Glutamatergic neuron (in vitro differentiated cells): ENCODE data around the gene VCP. TPM values are rescaled to one million over a fixed set of nuclear protein-coding genes. Genes with fewer than 3 reads are reported as not detected.
"Not testable (repeated sequence)": the region's sequence is repeated elsewhere in the genome, so short reads cannot be mapped to it uniquely, and the experiment has no call there.

ENCODE experiments used
- DNase-seq: peaks from one replicate; pipeline ENCODE4 v3.0.0; 2022
- H3K27ac Mint-ChIP-seq: one replicate; pipeline ENCODE4 v1.8.0; 2020; ENCODE audit warnings: mild to moderate bottlenecking, mixed read lengths, inconsistent platforms; ENCODE audit not compliant: unreplicated experiment
- H3K27me3 Mint-ChIP-seq: one replicate; pipeline ENCODE4 v1.8.0; 2020; ENCODE audit warnings: mild to moderate bottlenecking, moderate library complexity, mixed read lengths, inconsistent platforms; ENCODE audit not compliant: unreplicated experiment
- H3K36me3 Mint-ChIP-seq: one replicate; pipeline ENCODE4 v1.8.0; 2020; ENCODE audit warnings: mild to moderate bottlenecking, mixed read lengths, inconsistent platforms; ENCODE audit not compliant: unreplicated experiment
- H3K4me1 Mint-ChIP-seq: one replicate; pipeline ENCODE4 v1.8.0; 2020; ENCODE audit warnings: mild to moderate bottlenecking, low read depth, mixed read lengths, inconsistent platforms; ENCODE audit not compliant: unreplicated experiment
- H3K4me3 Mint-ChIP-seq: one replicate; pipeline ENCODE4 v1.8.0; 2020; ENCODE audit warnings: mild to moderate bottlenecking, mixed read lengths, inconsistent platforms; ENCODE audit not compliant: unreplicated experiment
- H3K9me3 Mint-ChIP-seq: one replicate; pipeline ENCODE4 v1.8.0; 2020; ENCODE audit warnings: mild to moderate bottlenecking, moderate library complexity, mixed read lengths, inconsistent platforms; ENCODE audit not compliant: unreplicated experiment
- CTCF ChIP-seq: fragments of 200-600 bp; sonication (generic); IDR thresholded peaks from one replicate; pipeline ENCODE4 v1.5.0; 2021; ENCODE audit not compliant: partially characterized antibody, unreplicated experiment
- total RNA-seq: library from RNA; stranded (reverse); fragmentation: NEBNext Ultra II Directional; extraction: Animal tissue kit (Norgen Biotek cat#: 25700); gene quantifications from one replicate; pipeline ENCODE4 v1.2.1, GENCODE V29; 2021; ENCODE audit not compliant: unreplicated experiment

The VCP gene
- total RNA-seq, 1 donor from 2014 or later, result 297 TPM

DNA sequence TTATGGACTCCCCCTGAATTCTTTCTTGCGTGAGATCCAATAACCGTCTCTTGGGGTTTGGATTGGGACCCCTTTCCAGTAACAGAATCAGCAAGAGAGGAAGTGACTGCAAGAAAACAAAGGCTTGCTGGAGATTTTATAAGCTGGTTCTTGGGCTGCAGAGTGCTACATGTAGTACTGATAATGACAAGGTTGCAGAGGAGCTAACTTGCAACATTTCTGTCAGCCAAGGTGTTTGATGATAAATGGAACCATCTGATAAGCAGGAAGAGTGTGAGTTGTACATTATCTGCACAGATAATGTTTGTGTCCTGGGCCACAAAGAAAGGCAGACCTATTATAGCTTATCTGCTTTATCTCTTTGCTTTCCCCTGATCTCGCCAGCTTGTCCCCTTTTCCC, 45.8 kb downstream of the VCP start:
- Mint-ChIP-seq H3K4me3 (no peak overlapping the region), H3K36me3 (peaks cover 33% of the 10 kb centered on the region), H3K27ac (no peak overlapping the region), H3K4me1 (no peaks in the 10 kb centered on the region), H3K9me3 (peaks cover 5% of the 10 kb centered on the region), H3K27me3 (peaks cover 5% of the 10 kb centered on the region)
- DNase-seq, result no peak
- TF ChIP-seq CTCF, result no peak

- H3K27ac Mint-ChIP-seq, DNase-seq, H3K4me1 Mint-ChIP-seq, H3K4me3 Mint-ChIP-seq, H3K27me3 Mint-ChIP-seq, H3K9me3 Mint-ChIP-seq: not testable (repeated sequence)
- H3K36me3 Mint-ChIP-seq, result peaks cover 34% of the 10 kb centered on the region
Measured at GRCh38 chr9:35023443-35023842, 49.0 kb downstream of the VCP start.

- H3K4me3 Mint-ChIP-seq, result no peak overlapping the region
- DNase-seq, result no peak
- H3K27me3 Mint-ChIP-seq, result no peaks in the 10 kb centered on the region
- no peak overlapping the region for H3K27ac Mint-ChIP-seq
- TF ChIP-seq CTCF, result no peak
- H3K36me3 Mint-ChIP-seq, result peaks cover 37% of the 10 kb centered on the region
- no peaks in the 10 kb centered on the region for H3K4me1 Mint-ChIP-seq
- peaks cover 16% of the 10 kb centered on the region for H3K9me3 Mint-ChIP-seq
Measured at GRCh38 chr9:35014517-35014916, 57.9 kb downstream of the VCP start.

DNA sequence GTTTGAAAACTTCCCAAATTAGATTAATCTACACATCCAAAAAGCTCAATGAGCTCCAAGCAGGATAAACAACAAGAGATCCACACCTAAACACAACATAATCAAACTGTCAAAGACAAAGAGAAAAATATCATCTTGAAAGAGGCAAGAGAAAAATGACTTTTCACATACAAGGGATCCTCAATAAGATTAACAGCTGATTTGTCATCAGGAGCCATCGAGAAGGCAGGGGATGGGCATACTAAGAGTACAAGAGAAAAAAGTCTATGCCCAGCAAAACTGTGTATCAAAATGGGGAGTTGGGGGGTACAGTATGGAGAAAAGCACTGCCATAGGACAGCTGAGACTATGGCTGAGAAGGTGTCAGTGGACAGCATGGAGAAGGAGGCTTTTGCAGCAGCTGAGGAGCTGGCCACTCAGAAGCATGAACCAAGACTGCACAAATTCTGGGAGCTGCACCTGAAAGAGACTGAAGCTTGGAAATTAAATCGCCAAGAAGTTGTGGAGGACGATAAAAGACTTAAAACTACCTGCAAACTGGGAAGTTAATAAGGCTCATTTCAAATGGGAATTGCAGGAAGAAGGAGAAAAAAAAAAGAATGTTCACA, 62.0 kb downstream of the VCP start:
- H3K4me3 Mint-ChIP-seq, result no peak overlapping the region
- H3K27me3 Mint-ChIP-seq, result peaks cover under 1% of the 10 kb centered on the region
- no peak for DNase-seq
- peaks cover 32% of the 10 kb centered on the region for H3K36me3 Mint-ChIP-seq
- H3K4me1 Mint-ChIP-seq, result no peaks in the 10 kb centered on the region
- H3K9me3 Mint-ChIP-seq, result peaks cover 13% of the 10 kb centered on the region
- no peak for TF ChIP-seq CTCF
- no peak overlapping the region for H3K27ac Mint-ChIP-seq

Other genes starting within 250 kb of the VCP start
- gene PHF24, start 114.3 kb downstream of the VCP start, total RNA-seq, result 3.1 TPM
- 137 TPM for gene DNAJB5, start 82.9 kb downstream of the VCP start, total RNA-seq
- gene FANCG, start 7.3 kb upstream of the VCP start, total RNA-seq, result 49.0 TPM
- 19.0 TPM for gene PIGO, start 24.0 kb upstream of the VCP start, total RNA-seq
- 73.0 TPM for gene STOML2, start 30.5 kb upstream of the VCP start, total RNA-seq
- gene ATOSB, start 43.2 kb upstream of the VCP start, total RNA-seq, result 51.0 TPM
- gene UNC13B, start 89.4 kb upstream of the VCP start, total RNA-seq, result 90.7 TPM